NB4 (cell line): ENCODE measurements around the gene ZFAND4.

Experiments used
- DNase-seq: peaks from one replicate; pipeline ENCODE4 v3.0.0; 2010; ENCODE audit warnings: low read depth
- H3K4me3 ChIP-seq: one replicate; pipeline ENCODE4 v1.5.1; 2011; ENCODE audit warnings: mild to moderate bottlenecking, low read depth, low read length, moderate library complexity
- MAX ChIP-seq: IDR thresholded peaks from 2 replicates; pipeline ENCODE4 v1.6.1; 2011; ENCODE audit warnings: low read depth, low read length
- MYC ChIP-seq: IDR thresholded peaks from 2 replicates; pipeline ENCODE4 v1.6.1; 2011; ENCODE audit warnings: low read depth, low read length
- POLR2A ChIP-seq: IDR thresholded peaks from 2 replicates; pipeline ENCODE4 v1.6.1; 2011; ENCODE audit warnings: mild to moderate bottlenecking; ENCODE audit not compliant: insufficient read length; ENCODE audit errors: extremely low read depth
- TF ChIP-seq, protein P1 (sequence below): IDR thresholded peaks from one replicate; pipeline ENCODE4 v1.5.1; 2012; ENCODE audit warnings: low read depth, low read length

Gene ZFAND4

GRCh38 chr10:45569471-45569870, 103.1 kb downstream of the ZFAND4 start:
- no peak for DNase-seq
- TF ChIP-seq, protein P1, sequence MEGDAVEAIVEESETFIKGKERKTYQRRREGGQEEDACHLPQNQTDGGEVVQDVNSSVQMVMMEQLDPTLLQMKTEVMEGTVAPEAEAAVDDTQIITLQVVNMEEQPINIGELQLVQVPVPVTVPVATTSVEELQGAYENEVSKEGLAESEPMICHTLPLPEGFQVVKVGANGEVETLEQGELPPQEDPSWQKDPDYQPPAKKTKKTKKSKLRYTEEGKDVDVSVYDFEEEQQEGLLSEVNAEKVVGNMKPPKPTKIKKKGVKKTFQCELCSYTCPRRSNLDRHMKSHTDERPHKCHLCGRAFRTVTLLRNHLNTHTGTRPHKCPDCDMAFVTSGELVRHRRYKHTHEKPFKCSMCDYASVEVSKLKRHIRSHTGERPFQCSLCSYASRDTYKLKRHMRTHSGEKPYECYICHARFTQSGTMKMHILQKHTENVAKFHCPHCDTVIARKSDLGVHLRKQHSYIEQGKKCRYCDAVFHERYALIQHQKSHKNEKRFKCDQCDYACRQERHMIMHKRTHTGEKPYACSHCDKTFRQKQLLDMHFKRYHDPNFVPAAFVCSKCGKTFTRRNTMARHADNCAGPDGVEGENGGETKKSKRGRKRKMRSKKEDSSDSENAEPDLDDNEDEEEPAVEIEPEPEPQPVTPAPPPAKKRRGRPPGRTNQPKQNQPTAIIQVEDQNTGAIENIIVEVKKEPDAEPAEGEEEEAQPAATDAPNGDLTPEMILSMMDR: no peak
- TF ChIP-seq MAX (no peak), MYC (no peak), POLR2A (no peak)
- no peak overlapping the region for H3K4me3 ChIP-seq

GRCh38 chr10:45566415-45566814, 106.2 kb downstream of the ZFAND4 start:
- H3K4me3 ChIP-seq: no peak overlapping the region
- no peak for DNase-seq
- TF ChIP-seq, protein P1: no peak
- TF ChIP-seq POLR2A (no peak), MYC (no peak), MAX (no peak)
